ENCODE results near the gene FRYL.
"Not testable (repeated sequence)": the region's sequence is repeated elsewhere in the genome, so short reads cannot be mapped to it uniquely, and the experiment has no call there.

GRCh38 chr4:48638586-48638985 is 141.5 kb downstream of the FRYL start:
- TF ChIP-seq CTCF (IDR thresholded peaks at IDR 0.05; ENCODE audit: insufficient read depth, low read length, poor library complexity, severe bottlenecking); EZH2phosphoT487 (conservative IDR thresholded peaks at IDR 0.05; ENCODE audit: low read length): not testable (repeated sequence)

Data from SU-DHL-6 (cell line).